Duodenal mucosa (tissue), 2 donors: ENCODE measurements around the gene LAMB3.

Experiments
- H3K27ac ChIP-seq: one replicate; pipeline ENCODE4 v1.7.0; 2013; ENCODE audit warnings: low read depth, low read length
- H3K27me3 ChIP-seq, 2 donors: one replicate each; pipeline ENCODE4 v1.7.0; 2013; ENCODE audit warnings: low read length in 2 of 2, control low read depth in 1 of 2; ENCODE audit not compliant: insufficient read depth in 2 of 2, control insufficient read depth in 1 of 2
- H3K36me3 ChIP-seq, 2 donors: one replicate each; pipeline ENCODE4 v1.7.0; 2013; ENCODE audit warnings: low read length in 2 of 2, control low read depth in 1 of 2; ENCODE audit not compliant: insufficient read depth in 2 of 2, control insufficient read depth in 1 of 2
- H3K4me1 ChIP-seq, 2 donors: one replicate each; pipeline ENCODE4 v1.7.0; 2013; ENCODE audit warnings: low read length in 2 of 2, control low read depth in 1 of 2; ENCODE audit not compliant: insufficient read depth in 2 of 2, control insufficient read depth in 1 of 2
- H3K4me3 ChIP-seq, 2 donors: one replicate each; pipeline ENCODE4 v1.7.0; 2013; ENCODE audit warnings: low read length in 2 of 2, low read depth in 1 of 2
- H3K9ac ChIP-seq, 2 donors: one replicate each; pipeline ENCODE4 v1.7.0; 2013; ENCODE audit warnings: low read length in 2 of 2, low read depth in 1 of 2
- H3K9me3 ChIP-seq, 2 donors: one replicate each; pipeline ENCODE4 v1.7.0; 2013; ENCODE audit warnings: low read length in 2 of 2, control low read depth in 1 of 2; ENCODE audit not compliant: control insufficient read depth in 1 of 2

Gene LAMB3

DNA sequence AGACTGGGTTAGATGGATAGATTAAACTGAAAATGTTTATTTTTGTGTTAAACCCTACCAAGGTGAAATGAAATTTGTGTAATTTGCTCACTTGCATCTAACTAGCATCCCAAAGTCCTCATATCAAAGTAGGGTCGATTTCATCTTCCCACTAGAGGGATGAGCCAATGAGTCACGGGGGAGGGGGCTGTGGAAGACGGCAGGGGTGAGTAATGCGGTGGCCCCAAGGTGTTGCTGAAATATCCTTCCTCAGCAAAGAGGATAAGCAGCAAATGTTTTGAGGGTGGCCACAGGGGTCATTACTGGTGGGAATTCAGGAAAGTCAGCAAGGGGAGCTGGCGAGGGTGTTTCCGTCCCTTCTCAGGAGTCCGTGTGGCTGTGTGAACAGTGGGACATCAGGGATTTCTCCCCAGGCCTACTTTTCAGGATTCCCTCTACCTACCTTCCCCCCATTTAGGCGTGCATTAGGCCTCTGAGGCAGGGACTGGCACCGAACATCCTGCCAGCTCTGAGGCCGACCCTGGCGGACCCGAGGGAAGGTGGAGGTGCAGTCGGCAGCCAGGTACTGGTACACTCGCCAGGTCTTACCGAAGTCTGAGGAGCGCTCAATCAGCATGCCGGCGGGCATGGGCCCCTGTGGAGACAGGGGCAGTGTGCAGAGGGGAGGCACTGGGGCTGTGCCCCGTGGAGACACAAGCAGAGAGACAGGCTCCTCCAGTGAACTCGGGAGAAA lies 18.1 kb downstream of the LAMB3 start:
- no peaks in the 10 kb centered on the region for H3K9me3 ChIP-seq
- no peaks in the 10 kb centered on the region for H3K27me3 ChIP-seq
- H3K4me1 ChIP-seq = peaks cover 0 to 5% of the 10 kb centered on the region in 2 donors
- no peak overlapping the region for H3K4me3 ChIP-seq
- no peak overlapping the region for H3K9ac ChIP-seq
- peaks cover 0 to 29% of the 10 kb centered on the region in 2 donors for H3K36me3 ChIP-seq
- no peak overlapping the region for H3K27ac ChIP-seq

DNA sequence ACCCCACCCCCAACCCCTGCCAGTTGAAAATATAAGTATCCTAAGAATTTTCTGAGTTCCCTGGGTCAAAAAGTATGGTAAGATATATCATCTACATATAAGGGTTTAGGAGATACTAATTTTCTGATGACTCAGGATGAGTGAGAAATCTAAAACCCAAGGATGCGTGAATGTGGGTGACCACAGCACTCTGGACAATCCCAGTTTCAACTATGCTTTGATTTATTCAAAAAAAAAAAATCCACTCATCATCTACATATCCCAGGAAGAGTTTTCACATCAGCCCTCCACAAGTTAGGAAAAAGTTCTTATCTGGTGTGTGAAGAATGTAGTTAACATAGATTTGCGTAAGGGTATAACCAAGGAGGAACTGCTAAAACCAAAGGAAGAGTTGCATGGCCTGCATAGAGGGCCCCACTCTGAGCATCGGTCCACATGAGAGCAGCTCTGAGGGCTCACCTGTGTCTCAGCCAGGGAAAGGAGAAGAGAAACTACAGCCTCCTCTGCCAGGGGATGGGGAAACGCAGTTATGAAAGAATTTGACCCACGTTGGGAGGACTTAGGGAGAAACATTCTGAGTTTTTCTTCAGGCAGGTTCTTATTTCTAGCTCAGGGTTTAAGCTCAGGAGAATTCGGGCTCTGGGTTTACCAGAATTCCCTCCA lies 18.8 kb downstream of the LAMB3 start:
- no peaks in the 10 kb centered on the region for H3K9me3 ChIP-seq
- H3K27ac ChIP-seq = no peak overlapping the region
- no peak overlapping the region for H3K4me3 ChIP-seq
- no peak overlapping the region for H3K9ac ChIP-seq
- H3K36me3 ChIP-seq = peaks cover 0 to 26% of the 10 kb centered on the region in 2 donors
- H3K27me3 ChIP-seq = no peaks in the 10 kb centered on the region
- H3K4me1 ChIP-seq = peaks cover 0 to 5% of the 10 kb centered on the region in 2 donors

DNA sequence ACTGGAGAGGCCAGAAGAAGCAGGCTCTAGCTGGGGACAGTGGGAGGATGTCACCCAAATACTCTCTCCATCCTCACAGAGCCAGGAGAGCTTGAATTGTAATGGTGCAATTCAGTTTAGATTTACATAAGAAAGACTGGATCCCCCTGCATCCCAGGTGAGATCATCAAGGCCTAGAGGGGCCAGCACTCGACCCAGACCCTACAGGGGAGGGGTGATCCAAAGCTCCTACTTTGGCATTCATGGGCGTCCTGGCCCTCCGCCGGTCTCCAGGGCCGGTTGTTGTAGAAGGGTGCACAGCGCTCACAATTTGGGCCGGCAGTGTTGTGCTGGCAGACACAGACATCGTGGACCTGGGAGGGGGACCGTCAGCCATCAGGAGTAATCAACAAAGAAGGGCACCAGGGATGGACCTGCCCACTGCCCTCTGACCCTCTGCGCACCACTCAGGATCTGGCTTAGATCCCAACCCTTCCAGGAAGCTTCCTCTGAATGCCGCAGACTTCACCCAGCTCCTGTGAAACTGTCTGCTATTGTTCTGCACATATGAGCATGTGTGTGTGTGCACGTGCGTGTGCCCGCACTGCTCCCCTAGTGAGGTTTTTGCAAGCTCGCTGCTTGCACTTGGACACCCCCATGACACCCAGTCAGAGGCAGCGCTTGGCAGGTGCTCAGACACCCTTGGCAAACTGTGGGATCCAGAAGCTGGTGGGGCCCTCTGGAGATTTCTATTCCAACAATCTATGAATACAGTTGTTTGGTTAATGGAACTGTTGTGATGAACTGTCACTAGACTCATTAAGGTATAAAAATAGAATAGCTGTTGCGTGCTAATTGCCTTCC lies 21.6 kb downstream of the LAMB3 start:
- Histone ChIP-seq H3K9ac (no peak overlapping the region), H3K36me3 (peaks cover 6 to 28% of the 10 kb centered on the region in 2 donors), H3K27me3 (no peaks in the 10 kb centered on the region), H3K4me1 (peaks cover 0 to 5% of the 10 kb centered on the region in 2 donors), H3K27ac (no peak overlapping the region), H3K4me3 (no peak overlapping the region), H3K9me3 (no peaks in the 10 kb centered on the region)

GRCh38 chr1:209629621-209630382 lies 22.4 kb downstream of the LAMB3 start:
- no peaks in the 10 kb centered on the region for H3K9me3 ChIP-seq
- H3K27me3 ChIP-seq = no peaks in the 10 kb centered on the region
- H3K4me3 ChIP-seq = no peak overlapping the region
- H3K9ac ChIP-seq = no peak overlapping the region
- peaks cover 0 to 5% of the 10 kb centered on the region in 2 donors for H3K4me1 ChIP-seq
- H3K27ac ChIP-seq = no peak overlapping the region
- H3K36me3 ChIP-seq = peaks cover 6 to 28% of the 10 kb centered on the region in 2 donors

DNA sequence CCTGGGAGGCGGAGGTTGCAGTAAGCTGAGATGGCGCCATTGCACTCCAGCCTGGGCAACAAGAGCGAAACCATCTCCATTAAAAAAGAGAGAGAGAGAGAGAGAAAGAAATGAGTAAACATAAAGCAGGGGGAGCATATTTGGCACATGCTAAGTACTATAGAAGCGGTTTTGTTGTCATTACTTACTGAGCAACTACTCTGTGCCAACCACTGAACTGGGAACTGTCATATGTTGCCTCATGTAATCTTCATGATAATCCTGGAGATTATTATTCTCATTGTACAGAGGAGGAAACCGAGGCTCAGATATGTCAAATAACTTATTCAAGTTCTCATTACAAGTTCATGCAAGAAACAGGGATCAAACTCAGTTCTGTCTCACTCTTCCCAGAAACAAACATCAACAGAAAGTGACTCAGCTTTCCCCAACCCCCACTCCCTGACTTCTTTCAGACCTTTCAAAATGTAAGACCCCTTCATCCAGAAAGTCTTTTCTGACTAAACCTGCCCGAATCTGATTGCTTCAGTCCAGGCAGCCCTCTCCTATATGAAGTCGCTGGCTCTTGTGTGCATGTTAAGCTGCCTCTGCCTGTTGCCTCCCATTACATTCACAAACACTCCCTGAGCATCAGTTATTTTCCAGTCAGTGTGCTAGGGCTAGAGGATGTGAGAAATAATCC lies 23.5 kb downstream of the LAMB3 start:
- Histone ChIP-seq H3K4me3 (no peak overlapping the region), H3K27me3 (no peaks in the 10 kb centered on the region), H3K36me3 (peaks cover 6 to 25% of the 10 kb centered on the region in 2 donors), H3K4me1 (peaks cover 0 to 5% of the 10 kb centered on the region in 2 donors), H3K9me3 (no peaks in the 10 kb centered on the region), H3K9ac (no peak overlapping the region), H3K27ac (no peak overlapping the region)

- H3K27ac ChIP-seq = no peak overlapping the region
Observed at GRCh38 chr1:209627732-209628196, 24.5 kb downstream of the LAMB3 start.

GRCh38 chr1:209627027-209627731 lies 25.0 kb downstream of the LAMB3 start:
- H3K9ac ChIP-seq = no peak overlapping the region
- H3K4me3 ChIP-seq = no peak overlapping the region
- no peaks in the 10 kb centered on the region for H3K27me3 ChIP-seq
- H3K9me3 ChIP-seq = no peaks in the 10 kb centered on the region
- no peak overlapping the region for H3K27ac ChIP-seq
- H3K36me3 ChIP-seq = peaks cover 7 to 28% of the 10 kb centered on the region in 2 donors
- H3K4me1 ChIP-seq = peaks cover 0 to 8% of the 10 kb centered on the region in 2 donors

More at GRCh38 chr1:209627732-209628196, 24.5 kb downstream of the LAMB3 start:
- no peaks in the 10 kb centered on the region for H3K9me3 ChIP-seq
- no peak overlapping the region for H3K9ac ChIP-seq
- H3K27me3 ChIP-seq = no peaks in the 10 kb centered on the region
- no peak overlapping the region for H3K4me3 ChIP-seq
- H3K4me1 ChIP-seq = peaks cover 0 to 5% of the 10 kb centered on the region in 2 donors
- H3K36me3 ChIP-seq = peaks cover 6 to 26% of the 10 kb centered on the region in 2 donors

DNA sequence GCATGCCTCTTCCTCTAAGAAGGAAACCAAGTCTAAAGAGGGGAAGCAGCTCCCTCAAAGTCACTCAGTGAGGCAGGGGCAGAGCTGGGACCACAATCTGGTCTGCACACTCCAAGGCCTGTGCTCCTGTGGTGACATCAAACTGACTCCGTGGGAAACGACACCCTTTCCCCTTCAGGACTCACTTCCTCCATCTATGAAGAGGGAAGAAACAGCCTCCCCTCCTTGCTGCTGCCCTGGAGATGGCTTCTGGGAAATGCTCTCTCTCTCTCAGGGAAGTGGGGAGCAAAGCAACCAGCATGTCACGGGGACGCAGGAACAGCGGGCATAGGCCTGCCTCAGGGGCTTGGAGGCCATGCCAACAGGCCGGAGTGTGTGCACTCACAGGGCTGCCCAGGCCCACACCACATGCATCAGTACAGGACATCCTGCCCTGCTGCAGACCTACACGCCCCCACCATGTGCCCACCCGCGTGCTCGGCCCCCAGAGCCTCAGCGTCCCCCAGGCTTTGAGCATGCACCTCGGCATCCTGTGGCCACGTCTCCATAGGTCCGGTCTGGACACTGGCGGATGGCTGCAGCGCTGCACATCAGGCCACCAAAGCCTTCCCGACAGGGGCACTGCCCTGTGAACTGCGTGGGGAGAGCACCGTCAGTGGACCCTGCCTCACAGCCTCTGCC lies 25.7 kb downstream of the LAMB3 start:
- H3K27ac ChIP-seq = no peak overlapping the region
- no peaks in the 10 kb centered on the region for H3K27me3 ChIP-seq
- H3K4me3 ChIP-seq = no peak overlapping the region
- H3K9ac ChIP-seq = no peak overlapping the region
- H3K36me3 ChIP-seq = peaks cover 9 to 32% of the 10 kb centered on the region in 2 donors
- H3K4me1 ChIP-seq = peaks cover 7 to 15% of the 10 kb centered on the region in 2 donors
- H3K9me3 ChIP-seq = no peaks in the 10 kb centered on the region
